ENCODE results near the gene FGF12. TPM values are rescaled to one million over a fixed set of nuclear protein-coding genes. Genes with fewer than 3 reads are reported as not detected.
A peak's percentile ranks its signal among the peaks of the same experiment; 100 is the strongest.

Gene FGF12
- total RNA-seq, 1 donor from 2014 or later = 0.63 TPM

DNA sequence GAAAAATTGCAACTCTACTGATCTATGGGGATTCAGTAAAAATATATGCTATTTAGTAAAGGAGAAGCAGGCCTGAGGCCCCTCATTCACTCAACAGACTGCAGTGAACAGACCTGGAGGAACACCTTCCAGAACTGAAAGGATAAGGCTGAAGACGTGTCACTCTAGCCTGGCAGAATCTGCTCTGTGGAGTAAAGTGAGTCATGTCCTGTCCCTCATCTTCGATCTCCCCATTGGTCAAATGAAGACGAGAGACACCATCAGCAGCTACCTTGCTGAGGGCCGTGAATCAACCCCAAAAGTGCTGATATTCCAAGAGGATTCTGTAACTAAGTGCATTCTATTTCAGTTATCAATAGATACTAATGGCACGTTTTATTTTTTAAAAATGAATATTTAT lies 359.7 kb downstream of the FGF12 start:
- ATAC-seq = no peak
- DNase-seq (ENCODE audit: low spot score) = no peak

DNA sequence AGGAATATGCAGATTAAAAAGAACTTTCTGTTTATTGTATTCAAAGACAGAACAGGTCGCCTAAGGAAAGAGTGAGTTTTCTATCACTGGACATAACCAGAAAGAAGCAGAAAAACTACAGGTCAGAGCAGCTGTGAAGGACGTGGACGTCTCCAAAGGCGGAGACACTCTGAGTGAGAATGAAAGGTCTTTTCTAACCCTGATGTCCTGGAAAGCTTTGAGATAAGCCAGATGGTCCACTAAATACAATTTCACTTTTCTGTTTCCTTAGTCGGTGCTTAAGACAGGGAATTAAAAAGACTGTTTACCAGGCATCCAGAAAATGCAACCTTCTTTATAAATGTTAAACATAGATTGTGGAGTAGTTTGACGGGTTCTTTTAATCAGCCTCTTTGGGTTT lies 360.4 kb downstream of the FGF12 start:
- ATAC-seq = no peak
- no peak for DNase-seq (ENCODE audit: low spot score)

DNA sequence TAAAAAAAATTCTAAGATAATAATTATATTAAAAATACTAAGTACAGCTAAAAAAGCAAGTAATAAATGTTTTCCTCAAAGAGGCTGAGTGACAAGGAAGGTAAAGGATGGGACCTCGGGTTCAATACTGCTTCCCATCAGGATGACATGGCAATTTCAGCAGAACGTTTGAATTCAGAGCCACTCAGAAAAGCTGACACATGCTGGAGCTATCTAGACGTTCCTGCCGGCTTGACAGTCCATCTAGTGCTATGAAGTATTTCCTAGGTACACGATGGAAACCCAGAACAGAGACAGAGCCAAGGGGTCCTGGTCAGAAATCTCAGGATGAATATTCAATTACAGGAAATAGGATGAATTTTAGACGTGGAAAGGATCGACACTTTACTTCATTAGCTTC lies 361.8 kb downstream of the FGF12 start:
- ATAC-seq = no peak
- no peak for DNase-seq (ENCODE audit: low spot score)

DNA sequence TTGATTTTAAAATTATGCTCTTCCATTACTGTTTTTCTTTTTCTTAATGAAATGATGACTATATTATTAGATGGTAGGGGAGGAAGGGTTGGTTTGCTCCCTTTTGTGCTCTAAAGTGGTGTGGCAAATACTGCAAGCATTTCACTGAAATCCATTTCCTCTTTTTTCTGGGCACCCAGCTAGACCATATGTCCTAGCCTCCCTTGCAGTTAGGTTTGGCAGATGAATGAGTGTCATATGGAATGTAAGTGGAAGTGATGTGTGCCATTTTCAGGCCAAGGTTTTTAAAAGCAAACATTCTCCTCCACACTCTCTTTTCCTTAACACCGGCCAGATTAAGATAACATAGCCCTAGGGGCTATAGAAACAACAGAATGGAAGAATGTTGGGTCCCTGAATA lies 363.0 kb downstream of the FGF12 start:
- ATAC-seq (no peak), DNase-seq (ENCODE audit: low spot score) (no peak)

DNA sequence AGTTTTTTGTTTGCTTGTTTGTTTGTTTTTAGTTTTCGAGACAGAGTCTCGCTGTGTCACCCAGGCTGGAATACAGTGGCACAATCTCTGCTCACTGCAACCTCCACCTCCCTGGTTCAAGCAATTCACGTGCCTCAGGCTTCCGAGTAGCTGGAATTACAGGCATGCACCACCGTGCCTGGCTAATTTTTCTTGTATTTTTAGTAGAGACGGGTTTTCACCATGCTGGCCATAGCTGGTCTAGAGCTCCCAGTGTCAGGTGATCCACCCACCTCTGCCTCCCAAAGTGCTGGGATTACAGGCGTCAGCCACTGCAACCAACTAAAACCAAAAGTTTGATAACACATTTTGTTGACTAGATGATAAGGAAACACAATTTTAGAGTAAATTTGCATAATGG lies 372.7 kb downstream of the FGF12 start:
- ATAC-seq = no peak

DNA sequence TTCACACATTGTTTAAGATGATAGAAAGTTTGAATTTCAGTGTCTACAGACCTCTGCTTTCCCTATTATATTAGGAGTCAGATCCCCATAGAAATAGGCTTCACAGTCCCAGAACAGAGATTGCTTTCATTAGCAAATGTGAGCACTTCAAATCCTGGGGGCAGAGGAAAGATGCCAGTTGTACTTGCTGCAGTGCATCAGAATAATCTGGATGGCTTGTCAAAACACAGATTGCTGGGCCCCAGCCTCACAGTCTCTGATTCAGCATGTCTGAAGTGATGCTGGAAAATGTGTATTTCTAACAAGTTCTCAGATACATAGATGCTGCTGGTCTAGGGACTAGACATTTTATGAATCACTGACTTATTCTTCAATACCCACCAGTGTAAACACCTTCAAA lies 375.2 kb downstream of the FGF12 start:
- DNase-seq (ENCODE audit: low spot score) = no peak
- no peak for ATAC-seq

More for the DNA sequence above, 372.7 kb downstream of the FGF12 start:
- no peak for DNase-seq (ENCODE audit: low spot score)

DNA sequence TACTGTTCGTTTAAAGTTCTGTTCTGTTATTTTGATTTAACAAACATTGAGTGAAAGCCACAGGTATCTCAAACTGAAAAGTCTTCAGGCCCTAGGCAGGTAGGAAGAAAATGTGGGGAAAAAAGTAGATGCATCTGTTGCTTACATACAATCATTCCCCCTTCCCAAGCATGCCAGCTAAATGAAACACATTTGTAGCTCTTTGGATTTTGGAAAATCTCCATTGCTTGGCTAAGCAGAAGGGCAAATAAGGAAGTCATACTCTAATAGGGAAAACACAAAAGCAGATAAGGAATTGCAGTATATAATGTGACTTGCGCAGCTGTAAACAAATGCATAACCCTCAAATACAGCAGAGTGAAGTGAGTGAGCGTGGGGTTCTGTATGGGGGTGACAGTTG lies 375.9 kb downstream of the FGF12 start:
- ATAC-seq = no peak
- DNase-seq (ENCODE audit: low spot score) = no peak

DNA sequence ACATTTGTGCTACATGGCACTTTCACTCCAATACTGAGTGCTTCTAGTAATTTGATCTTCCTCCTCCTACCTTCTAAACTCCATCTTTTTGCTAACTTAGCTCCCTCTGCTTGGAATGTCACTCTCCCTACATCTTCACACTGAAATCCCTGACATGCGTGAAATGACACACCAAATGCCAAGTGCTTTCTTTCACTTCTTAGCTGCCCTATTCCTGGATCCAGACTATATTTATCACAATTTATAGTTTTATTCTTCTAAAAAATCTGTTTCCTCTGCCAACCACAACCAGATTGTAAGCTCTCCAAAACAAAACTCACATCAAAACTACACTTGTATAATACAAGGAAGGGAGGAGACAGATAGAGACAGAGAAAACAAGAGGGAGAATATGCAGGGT lies 387.3 kb downstream of the FGF12 start:
- no peak for ATAC-seq
- DNase-seq (ENCODE audit: low spot score) = no peak

DNA sequence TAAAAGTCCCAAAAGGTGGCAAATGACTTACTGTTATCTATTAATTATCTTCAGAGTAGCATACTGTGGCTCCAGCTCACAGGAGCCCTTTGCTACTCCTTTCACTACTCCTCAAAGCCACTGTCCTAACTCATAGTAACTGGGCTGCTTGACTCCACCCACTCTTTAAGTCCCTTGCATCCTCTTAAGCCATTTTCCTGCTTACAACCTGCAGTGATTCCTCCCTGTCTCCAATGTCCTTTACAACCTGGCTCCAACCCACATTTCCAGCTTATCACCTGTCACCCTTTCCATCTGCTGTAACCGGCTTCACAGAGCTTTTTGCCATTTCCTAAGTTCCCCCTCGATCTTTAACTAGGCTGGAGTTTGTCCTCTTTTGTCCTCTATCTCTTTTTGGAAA lies 388.1 kb downstream of the FGF12 start:
- no peak for ATAC-seq

DNA sequence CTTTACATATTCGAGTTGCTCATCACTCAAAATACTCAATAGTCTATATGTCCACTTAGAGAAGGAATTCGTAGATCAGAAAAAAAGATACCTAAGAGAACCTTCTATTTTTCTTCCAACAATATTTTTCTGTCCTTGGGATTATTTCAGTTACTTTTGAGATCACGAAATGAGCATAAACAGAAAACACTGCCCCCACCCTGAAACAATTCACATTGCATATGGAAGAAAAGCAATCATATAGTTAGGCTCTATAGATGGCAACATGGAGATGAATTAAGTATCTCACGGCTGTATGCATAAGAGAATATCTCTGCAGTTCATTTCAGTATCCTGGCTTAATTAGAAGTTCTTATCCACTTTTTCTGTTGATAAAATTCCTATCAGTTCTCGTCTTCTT lies 391.1 kb downstream of the FGF12 start:
- DNase-seq (ENCODE audit: low spot score) (no peak), ATAC-seq (no peak)

More for the DNA sequence above, 388.1 kb downstream of the FGF12 start:
- DNase-seq (ENCODE audit: low spot score) = no peak

DNA sequence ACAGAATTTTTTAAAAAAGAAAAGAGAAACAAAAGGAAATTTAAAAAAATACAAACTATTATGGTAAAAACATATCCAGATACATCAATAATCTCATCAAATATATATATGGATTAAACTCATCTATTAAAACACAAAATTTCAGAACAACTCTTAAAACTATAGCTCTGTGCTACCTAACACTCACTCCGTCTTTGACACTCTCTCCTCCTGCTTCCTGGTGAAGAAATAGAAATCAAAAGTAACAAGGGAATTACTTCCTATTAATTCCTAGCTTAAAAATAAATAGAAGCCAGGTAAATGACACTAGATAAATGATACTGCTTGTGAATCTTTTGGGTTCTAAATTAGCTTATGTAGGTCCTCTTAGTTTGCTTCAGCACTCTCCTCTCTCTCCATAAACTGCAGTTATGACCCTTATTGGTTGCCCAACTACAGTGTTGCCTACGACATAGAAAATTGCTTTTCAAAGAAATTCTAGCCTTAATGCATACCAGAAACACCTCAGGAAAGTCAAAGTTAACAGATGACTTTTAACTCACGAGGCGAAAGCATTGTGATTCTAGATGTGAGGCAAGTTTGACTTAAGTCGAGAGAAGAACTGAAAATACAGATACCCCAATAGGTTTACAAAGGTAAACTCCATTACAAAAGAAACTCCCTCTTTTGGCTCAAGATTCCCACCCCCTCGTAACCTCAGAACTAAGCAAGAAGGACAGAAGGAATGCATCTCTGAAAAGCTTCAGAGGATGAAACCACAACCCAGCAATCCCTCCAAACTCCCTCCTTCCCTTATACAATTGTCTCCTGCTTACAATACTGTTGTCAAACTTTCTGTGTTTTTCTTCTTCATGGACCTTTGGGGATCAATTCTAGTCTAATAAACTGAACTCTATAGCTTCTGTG lies 394.7 kb downstream of the FGF12 start:
- DNase-seq (ENCODE audit: low spot score) (no peak), ATAC-seq (peak; percentile 62)

DNA sequence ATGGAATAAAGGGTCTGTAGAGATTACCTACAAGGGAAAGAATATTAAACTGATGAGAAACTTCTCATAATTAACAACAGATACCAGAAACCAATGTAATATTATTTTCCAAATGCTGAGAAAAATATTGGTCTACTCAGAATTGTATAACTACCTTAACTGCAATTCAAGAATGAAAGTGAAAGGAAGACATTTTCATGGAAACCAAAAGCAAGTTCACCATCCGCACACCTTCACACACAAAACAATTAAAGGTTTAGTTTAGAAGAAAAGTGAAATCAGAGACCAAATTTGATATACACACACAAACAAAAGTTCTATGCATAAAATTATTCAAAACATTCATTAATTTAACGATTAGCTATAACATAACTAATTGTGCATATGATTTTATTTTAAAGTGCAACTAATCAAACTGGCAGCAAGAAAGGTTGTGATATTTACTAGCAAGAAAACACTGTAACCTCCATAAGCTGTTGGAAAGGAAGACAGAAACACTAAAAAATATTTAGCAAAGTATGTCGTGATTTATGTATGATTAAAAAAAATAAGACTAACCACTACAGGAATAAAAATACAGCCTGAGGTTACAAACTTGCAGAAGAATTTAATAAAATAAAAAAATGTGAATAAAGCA lies 395.5 kb downstream of the FGF12 start:
- DNase-seq (ENCODE audit: low spot score) = no peak
- peak; percentile 72 for ATAC-seq

DNA sequence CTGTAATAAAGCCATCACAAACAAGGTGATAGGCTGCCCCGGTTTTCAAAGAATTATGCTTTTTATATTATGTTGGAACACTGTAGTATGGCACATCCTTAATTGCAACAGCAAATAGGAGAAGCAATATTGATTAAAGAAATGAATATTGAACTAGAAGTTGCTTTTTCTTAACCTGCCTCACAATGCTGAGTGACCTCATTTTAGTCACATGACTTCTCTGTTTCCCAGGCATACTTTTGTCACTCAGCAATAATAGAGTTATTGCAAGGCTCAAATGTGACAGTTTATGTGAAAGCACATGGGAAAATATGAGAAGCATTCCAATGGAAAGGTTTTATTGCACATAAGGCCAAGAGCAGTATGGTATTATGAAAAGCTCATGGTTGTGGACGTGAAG lies 400.7 kb downstream of the FGF12 start:
- no peak for DNase-seq (ENCODE audit: low spot score)
- ATAC-seq = no peak

DNA sequence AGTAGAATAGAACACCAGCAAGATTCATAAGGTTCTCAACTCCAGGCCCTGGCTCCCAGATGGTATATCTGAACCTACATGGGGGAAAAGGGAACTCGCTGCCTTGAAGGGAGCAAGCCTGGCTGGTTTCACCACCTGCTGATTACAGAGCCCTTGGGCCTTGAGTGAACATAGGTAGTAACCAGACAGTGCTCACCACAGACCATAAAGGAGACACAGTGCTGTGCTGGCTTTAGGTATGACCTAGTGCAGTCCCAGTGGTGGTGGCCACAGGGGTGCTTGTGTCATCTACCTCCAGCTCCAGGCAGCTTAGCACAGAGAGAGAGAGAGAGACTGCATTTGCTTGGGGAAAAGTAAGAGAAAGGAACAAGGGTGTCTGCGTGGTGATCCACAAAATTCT lies 409.8 kb downstream of the FGF12 start:
- ATAC-seq (no peak), DNase-seq (ENCODE audit: low spot score) (no peak)

DNA sequence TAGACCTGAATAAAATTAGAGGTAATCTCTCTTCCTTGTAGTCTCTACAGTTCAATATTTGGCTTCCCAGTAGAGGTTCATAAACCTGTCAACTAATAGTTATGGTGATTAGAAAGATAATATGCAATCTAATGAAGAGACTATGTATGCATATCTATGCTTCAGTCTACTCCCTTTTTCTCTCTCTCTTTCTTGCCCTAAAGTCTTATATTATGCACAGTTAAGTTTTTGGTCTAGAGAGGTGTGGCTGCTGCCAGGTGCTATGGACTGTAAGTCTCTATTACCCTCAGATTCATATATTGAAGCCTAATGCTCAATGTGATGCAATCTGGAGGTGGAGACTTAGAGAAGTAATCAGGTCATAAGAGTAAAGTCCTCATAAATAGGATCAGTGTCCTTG lies 413.7 kb downstream of the FGF12 start:
- ATAC-seq = no peak
- DNase-seq (ENCODE audit: low spot score) = no peak

DNA sequence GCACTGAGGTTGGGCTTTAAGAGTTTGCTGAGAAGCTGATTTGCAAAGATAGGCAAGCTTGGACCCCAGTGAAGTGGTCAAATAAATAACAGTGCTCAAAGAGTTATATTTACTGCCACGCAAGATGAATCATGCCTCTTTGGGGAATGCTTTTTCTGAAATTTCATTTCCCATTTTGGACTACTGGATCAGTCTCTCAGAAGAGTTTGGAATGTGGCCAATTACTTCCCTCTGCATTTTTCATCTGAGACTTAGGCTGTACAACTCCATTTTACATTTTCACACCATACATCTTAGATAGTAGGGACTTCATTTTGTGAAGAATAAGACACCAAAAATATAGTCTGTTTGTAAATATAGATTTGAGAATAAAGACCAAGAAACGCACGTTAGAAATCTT lies 419.7 kb downstream of the FGF12 start:
- no peak for ATAC-seq
- no peak for DNase-seq (ENCODE audit: low spot score)

DNA sequence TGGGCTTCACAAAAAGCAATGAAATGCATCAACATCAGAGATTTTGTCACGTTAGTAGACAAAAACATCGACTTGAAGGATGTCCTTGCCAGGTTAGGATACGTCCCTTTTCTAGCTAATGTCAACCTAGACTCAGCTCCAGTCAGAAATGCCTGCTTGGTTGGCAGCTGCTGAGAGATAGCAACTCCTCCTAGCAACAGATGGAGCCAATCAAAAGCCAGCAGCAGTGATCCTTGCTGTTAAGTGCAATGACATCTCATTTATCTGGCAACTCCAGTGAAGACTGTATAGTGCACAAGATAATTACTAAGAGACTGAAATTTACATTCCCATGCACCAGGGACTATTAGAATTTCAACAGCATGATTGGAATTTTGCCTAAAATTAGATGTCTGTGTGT lies 424.1 kb downstream of the FGF12 start:
- ATAC-seq (no peak), DNase-seq (ENCODE audit: low spot score) (no peak)

DNA sequence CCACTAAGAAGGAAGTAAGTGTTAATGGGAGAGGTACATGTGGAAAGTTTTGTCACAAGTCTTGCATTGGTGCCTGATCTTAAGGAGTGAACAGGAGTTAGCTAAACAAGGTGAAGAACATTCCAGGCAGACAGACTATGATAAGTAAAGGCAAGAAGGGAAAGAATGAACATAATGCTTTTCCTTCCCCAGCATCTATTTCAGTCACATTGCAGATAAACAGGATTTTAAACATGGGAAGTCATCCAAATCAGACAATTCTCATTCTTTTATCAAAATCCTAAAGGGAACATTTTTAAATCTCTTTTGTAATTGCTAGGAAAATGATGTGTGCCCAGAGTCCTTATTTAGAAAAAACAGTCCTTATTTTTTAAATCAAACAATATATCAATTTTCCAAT lies 424.6 kb downstream of the FGF12 start:
- DNase-seq (ENCODE audit: low spot score) = no peak

DNA sequence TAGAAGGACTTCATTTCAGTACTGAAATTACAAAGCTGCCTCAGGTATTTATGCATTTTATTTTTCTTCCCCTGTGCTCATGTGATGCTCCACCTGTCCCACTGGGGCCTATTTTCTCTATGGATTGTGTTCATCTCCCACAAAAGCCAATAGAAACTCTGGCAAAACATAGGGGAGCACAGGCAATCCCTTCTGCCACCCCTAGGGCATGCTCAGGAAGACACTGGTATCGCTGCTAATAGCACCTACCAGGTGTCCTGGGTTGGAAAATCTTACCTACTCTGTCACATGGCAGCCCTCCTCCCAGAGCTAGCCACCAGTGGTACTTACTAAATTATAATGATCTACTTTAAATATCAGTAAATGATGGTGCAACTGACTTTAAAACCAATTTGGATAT lies 427.4 kb downstream of the FGF12 start:
- DNase-seq (ENCODE audit: low spot score) (no peak), ATAC-seq (no peak)

More for the DNA sequence above, 424.6 kb downstream of the FGF12 start:
- ATAC-seq = no peak

DNA sequence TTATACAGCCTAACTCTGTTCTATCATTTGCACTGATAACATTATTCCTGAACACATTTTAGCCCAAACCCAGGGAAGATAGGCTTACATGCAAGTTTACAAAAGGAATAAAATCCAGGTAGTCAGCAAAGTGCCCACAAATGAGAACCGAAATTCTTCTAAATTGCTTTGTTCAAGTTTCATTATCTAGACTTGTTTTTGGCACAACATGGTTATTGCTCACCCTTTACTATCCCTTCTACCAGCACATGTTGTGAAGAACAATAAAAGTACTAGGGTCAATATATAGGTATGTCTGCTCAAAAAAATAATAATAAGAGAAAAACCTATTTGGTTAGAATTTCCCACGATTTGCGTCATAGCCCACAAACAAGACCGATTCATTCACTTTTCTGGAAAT lies 430.5 kb downstream of the FGF12 start:
- DNase-seq (ENCODE audit: low spot score) (no peak), ATAC-seq (no peak)

DNA sequence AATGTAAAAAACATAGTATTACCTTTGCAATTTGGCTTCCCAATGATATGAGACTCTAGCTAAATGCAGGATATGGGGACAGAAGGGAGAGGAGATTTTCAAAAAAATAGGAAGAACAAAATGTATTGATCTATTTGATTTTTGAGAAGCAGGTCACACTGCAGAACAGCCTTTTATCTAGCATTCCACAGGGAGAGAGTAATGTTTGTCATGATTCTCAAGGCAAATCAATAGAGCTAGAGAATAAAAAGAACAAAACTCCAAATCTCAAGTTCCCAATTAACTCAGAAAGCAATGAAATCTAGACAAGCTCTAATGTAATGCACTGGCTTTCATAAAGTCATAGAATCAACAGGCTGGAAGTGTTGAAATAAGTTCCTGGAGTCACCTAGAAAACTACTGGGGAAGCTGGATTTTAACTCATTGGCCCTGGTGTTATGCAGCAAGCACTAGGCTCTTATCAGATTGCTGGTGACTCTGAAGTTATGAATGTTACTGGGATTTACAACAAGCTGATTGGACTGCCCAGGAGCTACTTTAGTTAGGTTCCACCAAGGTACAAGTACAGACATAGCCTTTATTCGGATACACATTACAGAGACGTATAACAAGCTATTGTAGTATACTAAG lies 442.8 kb downstream of the FGF12 start:
- no peak for DNase-seq (ENCODE audit: low spot score)
- ATAC-seq = peak; percentile 31
